Vagina (tissue), 2 donors: ENCODE results near the gene LRRFIP2.

Source experiments
- POLR2A ChIP-seq, 2 donors: fragments of 450-650 bp; IDR thresholded peaks; one replicate each; pipeline ENCODE4 v1.6.1; 2017; ENCODE audit warnings: antibody characterized with exemption in 2 of 2, mild to moderate bottlenecking in 2 of 2, moderate library complexity in 2 of 2
- TF ChIP-seq, protein P1 (sequence below), 3 experiments: fragments of 450-650 bp in 2 of 3; fragments of 200-600 bp in 1 of 3; sonication (generic) in 1 of 3; IDR thresholded peaks; one replicate each; pipeline ENCODE4 v1.5.1; 2017 to 2019; ENCODE audit warnings: antibody characterized with exemption in 3 of 3, mild to moderate bottlenecking in 2 of 3, moderate library complexity in 2 of 3

DNA sequence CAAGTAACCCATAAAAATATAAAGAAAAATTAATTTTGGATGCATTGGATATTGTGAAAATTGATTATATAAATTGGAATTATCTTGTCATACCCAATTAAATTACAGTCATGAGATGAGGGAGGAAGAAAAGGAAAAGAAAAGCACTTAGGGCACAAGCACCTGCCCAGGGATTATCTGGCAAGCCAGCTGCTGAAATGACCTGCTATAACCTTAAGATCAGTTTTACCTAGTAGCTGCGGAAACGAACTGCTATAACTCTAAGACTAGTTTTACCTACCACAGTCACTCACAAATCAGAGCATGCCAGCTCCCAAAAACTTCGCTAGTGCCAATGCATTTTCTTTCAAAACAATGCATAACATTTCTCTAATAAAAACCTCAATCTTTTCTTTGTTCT lies 26.2 kb downstream of the LRRFIP2 start:
- TF ChIP-seq POLR2A (IDR thresholded peaks at IDR 0.05) = no peak
- TF ChIP-seq, protein P1, sequence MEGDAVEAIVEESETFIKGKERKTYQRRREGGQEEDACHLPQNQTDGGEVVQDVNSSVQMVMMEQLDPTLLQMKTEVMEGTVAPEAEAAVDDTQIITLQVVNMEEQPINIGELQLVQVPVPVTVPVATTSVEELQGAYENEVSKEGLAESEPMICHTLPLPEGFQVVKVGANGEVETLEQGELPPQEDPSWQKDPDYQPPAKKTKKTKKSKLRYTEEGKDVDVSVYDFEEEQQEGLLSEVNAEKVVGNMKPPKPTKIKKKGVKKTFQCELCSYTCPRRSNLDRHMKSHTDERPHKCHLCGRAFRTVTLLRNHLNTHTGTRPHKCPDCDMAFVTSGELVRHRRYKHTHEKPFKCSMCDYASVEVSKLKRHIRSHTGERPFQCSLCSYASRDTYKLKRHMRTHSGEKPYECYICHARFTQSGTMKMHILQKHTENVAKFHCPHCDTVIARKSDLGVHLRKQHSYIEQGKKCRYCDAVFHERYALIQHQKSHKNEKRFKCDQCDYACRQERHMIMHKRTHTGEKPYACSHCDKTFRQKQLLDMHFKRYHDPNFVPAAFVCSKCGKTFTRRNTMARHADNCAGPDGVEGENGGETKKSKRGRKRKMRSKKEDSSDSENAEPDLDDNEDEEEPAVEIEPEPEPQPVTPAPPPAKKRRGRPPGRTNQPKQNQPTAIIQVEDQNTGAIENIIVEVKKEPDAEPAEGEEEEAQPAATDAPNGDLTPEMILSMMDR (IDR thresholded peaks at IDR 0.05) = no peak
